Large intestine (tissue), 3 donors: ENCODE measurements around the gene INO80. TPM values are rescaled to one million over a fixed set of nuclear protein-coding genes. Genes with fewer than 3 reads are reported as not detected.

Experiments used
- DNase-seq, 2 donors: peaks; one replicate each; pipeline versions ENCODE4 v3.0.0 to v3.0.0-alpha.2; 2013
- H3K27ac ChIP-seq: one replicate; pipeline ENCODE4 v1.5.1; 2013; ENCODE audit warnings: low read length
- H3K27me3 ChIP-seq: 2 replicates; pipeline ENCODE4 v1.6.1; 2013; ENCODE audit warnings: low read length; ENCODE audit not compliant: control insufficient read depth, insufficient read depth
- H3K36me3 ChIP-seq: 2 replicates; pipeline ENCODE4 v1.6.1; 2013; ENCODE audit warnings: low read length; ENCODE audit not compliant: control insufficient read depth, insufficient read depth
- H3K4me1 ChIP-seq: one replicate; pipeline ENCODE4 v1.6.1; 2013; ENCODE audit warnings: low read length; ENCODE audit not compliant: control insufficient read depth, insufficient read depth
- H3K4me3 ChIP-seq: one replicate; pipeline ENCODE4 v1.5.1; 2013; ENCODE audit warnings: low read length
- H3K9me3 ChIP-seq: one replicate; pipeline ENCODE4 v1.6.1; 2013; ENCODE audit warnings: mild to moderate bottlenecking, low read depth, low read length, moderate library complexity; ENCODE audit not compliant: control insufficient read depth
- WGBS: methylation state at CpG from one replicate; pipeline ENCODE4 v1.1.5; 2013; ENCODE audit warnings: low lambda C conversion rate; ENCODE audit not compliant: insufficient coverage; 5-methylcytosine and 5-hydroxymethylcytosine counted together
- polyA plus RNA-seq: library from polyadenylated mRNA; unstranded; fragments of 120-200 nt; gene quantifications from one replicate; pipeline ENCODE4 v1.2.1, GENCODE V29; 2013

The INO80 gene
- polyA plus RNA-seq, 1 donor, result 18.2 TPM

DNA sequence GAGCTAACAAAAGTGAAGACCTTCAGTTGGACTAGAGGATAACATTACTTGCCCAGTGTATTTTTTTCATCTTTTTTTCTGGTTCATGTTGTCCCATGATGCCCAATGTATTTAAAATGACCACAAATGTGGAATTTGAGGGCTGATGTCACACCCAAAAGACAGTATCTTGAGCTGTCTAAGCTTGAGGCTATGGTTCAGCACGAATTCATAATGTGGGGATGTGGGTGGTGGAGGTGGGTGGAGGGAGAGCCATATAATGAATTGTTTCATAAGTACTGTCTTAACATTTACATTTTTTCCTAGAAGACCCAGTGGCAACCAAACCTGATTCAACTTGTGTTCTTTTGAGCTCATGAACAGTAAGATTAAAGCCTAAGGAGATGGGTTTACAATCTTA lies 125.3 kb downstream of the INO80 start:
- Histone ChIP-seq H3K9me3 (no peaks in the 10 kb centered on the region), H3K36me3 (peaks cover 39% of the 10 kb centered on the region), H3K27me3 (no peaks in the 10 kb centered on the region), H3K4me3 (no peak overlapping the region), H3K27ac (no peak overlapping the region), H3K4me1 (peaks cover 7% of the 10 kb centered on the region)
- DNase-seq, result no peak
- no CpG with 5 or more reads among the region's 1 CpG for WGBS

DNA sequence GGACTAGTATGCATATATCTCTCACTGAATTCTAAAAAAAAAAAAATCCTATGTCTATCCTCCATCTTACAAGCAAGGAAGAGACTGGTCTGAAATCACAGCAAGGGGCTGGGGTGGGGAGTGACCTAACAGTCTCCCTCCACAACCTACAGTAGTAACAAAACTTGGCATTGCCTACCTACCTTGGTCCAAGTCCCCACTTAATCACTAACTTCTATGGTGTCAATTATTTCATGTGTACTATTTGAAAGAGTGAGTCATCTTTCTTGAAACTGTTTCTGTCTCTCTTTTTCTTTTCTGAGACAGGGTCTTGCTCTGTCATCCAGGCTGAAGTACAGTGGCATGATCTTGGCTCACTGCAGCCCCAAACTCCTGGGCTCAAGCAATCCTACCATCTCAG lies 126.0 kb downstream of the INO80 start:
- Histone ChIP-seq H3K4me3 (no peak overlapping the region), H3K27me3 (no peaks in the 10 kb centered on the region), H3K36me3 (peaks cover 43% of the 10 kb centered on the region), H3K9me3 (no peaks in the 10 kb centered on the region), H3K4me1 (peaks cover 7% of the 10 kb centered on the region), H3K27ac (no peak overlapping the region)
- no peak for DNase-seq

GRCh38 chr15:40988156-40988555 lies 127.9 kb downstream of the INO80 start:
- peaks cover 7% of the 10 kb centered on the region for H3K4me1 ChIP-seq
- DNase-seq, result no peak
- WGBS, result 90% methylated on average over 2 of the region's 4 CpGs
- H3K27ac ChIP-seq, result no peak overlapping the region
- H3K36me3 ChIP-seq, result peaks cover 56% of the 10 kb centered on the region
- H3K9me3 ChIP-seq, result no peaks in the 10 kb centered on the region
- no peaks in the 10 kb centered on the region for H3K27me3 ChIP-seq
- H3K4me3 ChIP-seq, result no peak overlapping the region

- WGBS, result no CpG with 5 or more reads among the region's 7 CpGs
- Histone ChIP-seq H3K4me3 (no peak overlapping the region), H3K4me1 (no peaks in the 10 kb centered on the region), H3K9me3 (no peaks in the 10 kb centered on the region), H3K27ac (no peak overlapping the region), H3K27me3 (no peaks in the 10 kb centered on the region), H3K36me3 (peaks cover 70% of the 10 kb centered on the region)
- no peak for DNase-seq
These were observed 129.3 kb downstream of the INO80 start for GRCh38 chr15:40986820-40987219.

DNA sequence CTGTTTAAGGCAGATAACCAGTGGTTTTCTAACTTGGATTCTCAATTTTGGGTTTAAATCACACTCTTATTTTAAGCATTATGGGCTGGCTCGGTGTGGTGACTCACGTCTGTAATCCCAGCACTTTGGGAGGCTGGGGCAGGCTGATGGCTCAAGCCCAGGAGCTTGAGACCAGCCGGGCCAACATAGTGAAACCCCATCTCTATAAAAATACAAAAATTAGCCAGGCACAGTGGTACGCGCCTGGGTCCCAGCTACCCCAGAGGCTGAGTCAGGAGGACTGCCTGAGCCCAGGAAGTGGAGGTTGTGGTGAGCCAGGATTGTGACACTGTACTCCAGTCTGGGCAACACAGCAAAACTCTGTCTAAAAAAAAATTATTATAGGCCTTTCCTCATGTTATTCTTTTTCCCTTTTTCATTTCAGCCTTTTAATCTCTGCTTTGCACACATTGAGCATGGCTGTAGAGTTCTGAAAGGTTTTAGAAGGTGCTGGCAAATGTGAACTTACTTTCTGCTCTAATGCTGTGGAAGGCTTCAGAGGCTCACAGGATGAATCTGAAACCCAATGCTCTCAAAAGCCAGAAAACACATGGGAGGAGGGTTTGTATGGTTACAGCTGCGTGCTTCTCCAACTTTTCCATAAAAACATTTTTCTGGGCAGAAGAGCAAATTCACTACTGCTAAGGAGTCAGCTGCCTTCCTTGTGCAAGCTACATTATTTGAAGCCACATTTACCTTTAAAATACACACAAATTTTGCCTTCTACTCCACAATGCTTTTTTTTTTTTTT lies 130.3 kb downstream of the INO80 start:
- 100% methylated on average over 1 of the region's 6 CpGs for WGBS
- Histone ChIP-seq H3K27ac (no peak overlapping the region), H3K4me1 (no peaks in the 10 kb centered on the region), H3K4me3 (no peak overlapping the region), H3K9me3 (no peaks in the 10 kb centered on the region), H3K27me3 (no peaks in the 10 kb centered on the region), H3K36me3 (peaks cover 77% of the 10 kb centered on the region)
- no peak for DNase-seq

DNA sequence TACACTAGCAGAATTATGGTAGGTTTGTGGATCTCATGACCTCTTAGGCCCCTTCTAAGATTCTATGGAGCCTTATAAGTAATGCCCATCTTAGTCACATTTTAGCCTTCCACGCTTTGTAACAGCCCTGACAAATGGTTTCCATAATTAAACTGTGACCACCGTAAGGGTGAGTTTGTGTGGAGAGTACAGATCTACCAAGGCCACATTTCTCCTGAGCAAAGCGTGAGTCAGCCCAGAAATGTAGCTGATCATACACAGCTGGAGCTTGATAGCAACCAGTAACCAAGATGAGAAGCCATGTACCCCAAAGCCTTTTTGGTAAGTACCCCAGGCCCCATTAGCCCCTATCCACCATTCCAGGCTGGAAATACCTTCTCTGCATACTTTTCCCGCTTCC lies 131.1 kb downstream of the INO80 start:
- WGBS, result 100% methylated on average over 1 of the region's 4 CpGs
- H3K27ac ChIP-seq, result no peak overlapping the region
- H3K4me1 ChIP-seq, result no peaks in the 10 kb centered on the region
- no peak overlapping the region for H3K4me3 ChIP-seq
- H3K9me3 ChIP-seq, result no peaks in the 10 kb centered on the region
- H3K36me3 ChIP-seq, result peaks cover 79% of the 10 kb centered on the region
- DNase-seq, result no peak
- H3K27me3 ChIP-seq, result no peaks in the 10 kb centered on the region

DNA sequence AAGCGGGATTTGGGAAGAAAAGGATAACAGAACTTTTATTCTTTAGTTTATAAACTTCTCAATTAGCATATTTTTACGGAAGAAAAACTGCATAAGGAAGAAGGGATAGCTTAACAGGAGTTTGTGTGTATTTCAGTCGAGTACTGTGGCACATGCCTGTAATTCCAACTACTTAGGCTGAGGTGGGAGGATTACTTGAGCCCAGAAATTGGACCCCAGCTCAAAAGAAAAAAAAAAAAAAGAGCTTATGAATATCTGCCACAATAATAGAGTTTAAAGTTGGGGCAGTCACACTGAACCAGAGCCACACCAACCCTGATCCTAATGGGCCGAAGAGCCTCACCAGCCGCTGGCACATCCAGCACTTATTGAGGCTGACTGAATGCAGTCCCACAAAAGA lies 131.7 kb downstream of the INO80 start:
- H3K27me3 ChIP-seq, result no peaks in the 10 kb centered on the region
- peaks cover 84% of the 10 kb centered on the region for H3K36me3 ChIP-seq
- no peak for DNase-seq
- no peaks in the 10 kb centered on the region for H3K9me3 ChIP-seq
- H3K27ac ChIP-seq, result no peak overlapping the region
- no peak overlapping the region for H3K4me3 ChIP-seq
- no peaks in the 10 kb centered on the region for H3K4me1 ChIP-seq
- 100% methylated on average over 1 of the region's 5 CpGs for WGBS

GRCh38 chr15:40982855-40983254 lies 133.2 kb downstream of the INO80 start:
- WGBS, result no CpG with 5 or more reads among the region's 13 CpGs
- Histone ChIP-seq H3K36me3 (peaks cover 96% of the 10 kb centered on the region), H3K4me3 (no peak overlapping the region), H3K9me3 (no peaks in the 10 kb centered on the region), H3K4me1 (no peaks in the 10 kb centered on the region), H3K27ac (no peak overlapping the region), H3K27me3 (no peaks in the 10 kb centered on the region)
- DNase-seq, result no peak

DNA sequence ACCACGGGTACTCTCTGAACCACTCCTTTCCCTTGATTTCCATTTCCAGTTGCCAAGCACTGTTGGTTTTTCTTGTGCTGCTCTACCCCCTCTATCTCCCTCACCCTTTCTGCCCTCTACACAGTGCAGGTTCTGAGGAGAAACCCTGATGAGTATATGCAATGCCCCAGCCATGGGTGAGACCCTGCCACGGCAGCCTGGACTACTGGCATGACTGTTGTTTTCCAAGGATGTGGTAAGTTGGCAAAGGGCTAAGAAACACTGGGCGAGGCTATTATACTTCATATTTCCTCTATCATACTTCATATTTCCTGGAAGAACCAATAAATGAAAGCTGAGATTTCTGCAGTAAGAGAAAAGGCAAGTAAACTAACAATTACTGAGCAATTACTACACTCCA lies 134.9 kb downstream of the INO80 start:
- no peak overlapping the region for H3K27ac ChIP-seq
- no peaks in the 10 kb centered on the region for H3K4me1 ChIP-seq
- H3K4me3 ChIP-seq, result no peak overlapping the region
- WGBS, result no CpG with 5 or more reads among the region's 3 CpGs
- DNase-seq, result no peak
- H3K36me3 ChIP-seq, result peaks cover 96% of the 10 kb centered on the region
- H3K9me3 ChIP-seq, result no peaks in the 10 kb centered on the region
- no peaks in the 10 kb centered on the region for H3K27me3 ChIP-seq

GRCh38 chr15:40978562-40978961 lies 137.5 kb downstream of the INO80 start:
- no CpG with 5 or more reads among the region's 4 CpGs for WGBS
- DNase-seq, result no peak
- Histone ChIP-seq H3K9me3 (no peaks in the 10 kb centered on the region), H3K4me1 (no peaks in the 10 kb centered on the region), H3K36me3 (peaks cover 77% of the 10 kb centered on the region), H3K27ac (no peak overlapping the region), H3K4me3 (no peak overlapping the region), H3K27me3 (no peaks in the 10 kb centered on the region)

DNA sequence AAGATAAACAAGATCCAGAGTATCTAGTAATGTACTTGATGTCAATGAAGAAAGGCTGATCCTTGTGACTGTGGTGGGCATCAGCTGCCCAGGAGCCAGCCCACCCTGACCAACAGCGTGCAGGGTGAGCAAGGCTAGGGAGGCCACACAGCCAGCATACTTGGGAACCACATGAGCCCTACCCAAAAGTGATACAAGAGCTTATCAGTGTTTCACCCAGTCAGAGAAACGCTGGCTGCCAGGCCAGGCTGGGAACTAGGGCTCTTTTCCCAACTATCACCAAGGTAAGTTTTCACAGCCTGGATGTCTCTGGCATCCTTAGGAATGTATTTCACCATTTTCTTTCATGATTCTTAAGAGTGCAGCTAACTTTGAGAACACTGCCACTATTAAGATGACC lies 137.9 kb downstream of the INO80 start:
- Histone ChIP-seq H3K27me3 (no peaks in the 10 kb centered on the region), H3K27ac (no peak overlapping the region), H3K4me1 (no peaks in the 10 kb centered on the region), H3K36me3 (peaks cover 72% of the 10 kb centered on the region), H3K9me3 (no peaks in the 10 kb centered on the region), H3K4me3 (no peak overlapping the region)
- no CpG with 5 or more reads among the region's 2 CpGs for WGBS
- DNase-seq, result no peak
